ENCODE measurements around the gene STEAP3.

The STEAP3 gene

GRCh38 chr2:119208791-119209203 is 14.8 kb upstream of the STEAP3 start:
- no peak overlapping the region for H3K27ac ChIP-seq
- TF ChIP-seq ZFX (IDR thresholded peaks at IDR 0.05; ENCODE audit: borderline replicate concordance) (no peak), CTCF (IDR thresholded peaks at IDR 0.05) (no peak)

- TF ChIP-seq ZFX (IDR thresholded peaks at IDR 0.05; ENCODE audit: borderline replicate concordance) (no peak), CTCF (IDR thresholded peaks at IDR 0.05) (no peak)
- H3K27ac ChIP-seq: no peak overlapping the region
These were observed 11.4 kb upstream of the STEAP3 start for GRCh38 chr2:119212139-119212800.

GRCh38 chr2:119214453-119215037 is 9.1 kb upstream of the STEAP3 start:
- no peak overlapping the region for H3K27ac ChIP-seq
- TF ChIP-seq ZFX (IDR thresholded peaks at IDR 0.05; ENCODE audit: borderline replicate concordance) (no peak), CTCF (IDR thresholded peaks at IDR 0.05) (no peak)

- TF ChIP-seq ZFX (IDR thresholded peaks at IDR 0.05; ENCODE audit: borderline replicate concordance) (no peak), CTCF (IDR thresholded peaks at IDR 0.05) (no peak)
- H3K27ac ChIP-seq: no peak overlapping the region
These were observed 6.6 kb upstream of the STEAP3 start for GRCh38 chr2:119216994-119217393.

GRCh38 chr2:119218478-119219064 is 5.1 kb upstream of the STEAP3 start:
- no peak overlapping the region for H3K27ac ChIP-seq
- TF ChIP-seq ZFX (IDR thresholded peaks at IDR 0.05; ENCODE audit: borderline replicate concordance) (no peak), CTCF (IDR thresholded peaks at IDR 0.05) (no peak)

- no peak for TF ChIP-seq ZFX (IDR thresholded peaks at IDR 0.05; ENCODE audit: borderline replicate concordance)
- TF ChIP-seq CTCF (IDR thresholded peaks at IDR 0.05): no peak
- no peak overlapping the region for H3K27ac ChIP-seq
These were observed 3.8 kb upstream of the STEAP3 start for GRCh38 chr2:119219873-119220272.

GRCh38 chr2:119220720-119221301 is 2.8 kb upstream of the STEAP3 start:
- TF ChIP-seq ZFX (IDR thresholded peaks at IDR 0.05; ENCODE audit: borderline replicate concordance) (no peak), CTCF (IDR thresholded peaks at IDR 0.05) (no peak)
- no peak overlapping the region for H3K27ac ChIP-seq

Data from 22Rv1 (cell line).